AG04450 (cell line): ENCODE data around the gene IGF2R. TPM values are rescaled to one million over a fixed set of nuclear protein-coding genes. Genes with fewer than 3 reads are reported as not detected.
"Not testable (repeated sequence)": the region's sequence is repeated elsewhere in the genome, so short reads cannot be mapped to it uniquely, and the experiment has no call there.

ENCODE experiments used
- CTCF ChIA-PET: fragments of 300-600, 350-600 bp; formaldehyde crosslinking; extraction: SDS; loops from one replicate; lab custom pipeline; 2022; ENCODE audit warnings: antibody characterized with exemption, inconsistent platforms; lab: Charles Lee
- POLR2A ChIA-PET: fragments of 350-600 bp; formaldehyde crosslinking; extraction: SDS; loops from one replicate; lab custom pipeline; 2021; ENCODE audit warnings: antibody characterized with exemption, inconsistent platforms; lab: Yijun Ruan, JAX
- DNase-seq: peaks from one replicate; pipeline ENCODE4 v3.0.0-alpha.2; 2011; ENCODE audit warnings: low read depth, low spot score
- H3K27ac ChIP-seq: one replicate; pipeline ENCODE4 v1.5.1; 2012; ENCODE audit warnings: low read depth, low read length, control low read depth
- H3K27me3 ChIP-seq: one replicate; pipeline ENCODE4 v1.6.0; 2012; ENCODE audit warnings: low read length; ENCODE audit not compliant: control insufficient read depth, insufficient read depth
- H3K4me3 ChIP-seq: 2 replicates; pipeline ENCODE4 v1.5.1; 2011; ENCODE audit warnings: mild to moderate bottlenecking, low read depth, low read length, control low read depth
- H3K9me3 ChIP-seq: 2 replicates; pipeline ENCODE4 v1.5.1; 2012; ENCODE audit warnings: low read length; ENCODE audit not compliant: control insufficient read depth, insufficient read depth
- CTCF ChIP-seq: IDR thresholded peaks from 2 replicates; pipeline ENCODE4 v1.5.1; 2011; ENCODE audit warnings: low read depth, low read length, control low read depth, inconsistent platforms
- polyA plus RNA-seq: library from polyadenylated mRNA; depleted of rRNA; stranded (reverse); fragments of >200 nt; gene quantifications from 2 replicates; pipeline ENCODE4 v1.2.3, GENCODE V29; 2011

IGF2R gene
- polyA plus RNA-seq, 1 experiment = 40.9 TPM

- H3K9me3 ChIP-seq = no peaks in the 10 kb centered on the region; the same call in 1 of the 2 replicates
- POLR2A ChIA-PET = no interaction called here
- TF ChIP-seq CTCF = no peak
- CTCF ChIA-PET = interaction anchor here (1.2 to 1.9 kb wide), 2 partner anchors 23 to 344 kb away, joined by 3 to 8 read pairs; no protein-coding TSS in a partner anchor
- no peak overlapping the region for H3K4me3 ChIP-seq
- no peak for DNase-seq
- no peaks in the 10 kb centered on the region for H3K27me3 ChIP-seq
- no peak overlapping the region for H3K27ac ChIP-seq
Measured at GRCh38 chr6:160111806-160112205, 142.9 kb downstream of the IGF2R start.

- ChIA-PET CTCF (no interaction called here), POLR2A (no interaction called here)
- TF ChIP-seq CTCF = no peak
- no peak for DNase-seq
- Histone ChIP-seq H3K4me3 (no peak overlapping the region), H3K9me3 (no peaks in the 10 kb centered on the region; the same call in 1 of the 2 replicates), H3K27ac (no peak overlapping the region), H3K27me3 (no peaks in the 10 kb centered on the region)
Measured at GRCh38 chr6:160112628-160113299, 143.9 kb downstream of the IGF2R start.

- CTCF ChIA-PET, H3K9me3 ChIP-seq, H3K27ac ChIP-seq, POLR2A ChIA-PET, DNase-seq, H3K27me3 ChIP-seq, H3K4me3 ChIP-seq: not testable (repeated sequence)
Measured at GRCh38 chr6:160114536-160114935, 145.7 kb downstream of the IGF2R start.

GRCh38 chr6:160115421-160115820 is 146.5 kb downstream of the IGF2R start:
- no peak for DNase-seq
- TF ChIP-seq CTCF = no peak
- ChIA-PET POLR2A (no interaction called here), CTCF (no interaction called here)
- H3K27ac ChIP-seq = no peak overlapping the region
- no peak overlapping the region for H3K4me3 ChIP-seq
- no peaks in the 10 kb centered on the region for H3K27me3 ChIP-seq
- no peaks in the 10 kb centered on the region; the same call in 1 of the 2 replicates for H3K9me3 ChIP-seq

- TF ChIP-seq CTCF = no peak
- Histone ChIP-seq H3K4me3 (no peak overlapping the region), H3K9me3 (no peaks in the 10 kb centered on the region; the same call in 1 of the 2 replicates), H3K27ac (no peak overlapping the region), H3K27me3 (no peaks in the 10 kb centered on the region)
- POLR2A ChIA-PET = no interaction called here
- CTCF ChIA-PET = interaction anchor here (2.8 kb wide), 1 partner anchor 28 kb away, joined by 7 read pairs; no protein-coding TSS in a partner anchor
- no peak for DNase-seq
Measured at GRCh38 chr6:160116411-160116810, 147.5 kb downstream of the IGF2R start.
